GM19099 (cell line): Measurements from ENCODE around the gene C19orf33.

Experiments used
- POLR2A ChIP-seq: IDR thresholded peaks from 3 replicates; pipeline ENCODE4 v1.6.1; 2011; ENCODE audit warnings: low read depth; ENCODE audit not compliant: insufficient read length; ENCODE audit errors: extremely low read depth

The C19orf33 gene

GRCh38 chr19:38350883-38351282 is 46.8 kb downstream of the C19orf33 start:
- TF ChIP-seq POLR2A, result no peak

DNA sequence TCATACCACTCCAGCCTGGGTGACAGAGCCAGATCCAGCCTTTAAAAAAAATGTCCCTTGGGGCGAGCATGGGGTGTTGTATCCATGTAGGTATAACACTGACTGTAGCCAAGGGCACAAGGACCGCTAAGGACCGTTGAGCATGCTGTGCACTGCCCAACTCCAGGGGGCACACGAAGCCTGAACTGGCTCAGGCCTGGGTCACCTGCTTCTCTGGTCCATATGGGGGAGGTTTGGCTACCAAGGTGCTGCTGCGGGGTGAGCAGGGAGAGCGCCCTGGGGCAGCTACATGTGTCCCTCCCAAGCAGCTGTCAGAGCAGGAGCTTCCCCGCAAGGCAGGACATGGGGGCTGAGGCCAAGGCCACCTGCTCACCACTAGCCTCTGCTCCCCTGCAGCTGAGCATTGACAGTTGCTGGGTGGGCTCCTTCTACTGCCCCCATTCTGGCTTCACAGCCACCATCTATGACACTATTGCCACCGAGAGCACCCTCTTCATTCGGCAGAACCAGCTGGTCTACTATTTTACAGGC is 47.9 kb downstream of the C19orf33 start:
- no peak for TF ChIP-seq POLR2A

- no peak for TF ChIP-seq POLR2A
These were observed 48.6 kb downstream of the C19orf33 start for GRCh38 chr19:38352611-38353010.
